Stimulated activated CD8-positive, alpha-beta memory T cell treated with anti-CD3 and anti-CD28 coated beads, Interleukin-7, amount 100 ng/mL, for 1 hour (primary cell): ENCODE results near the gene SPEM1.

Experiments used
- DNase-seq, 2 donors: peaks; one replicate each; pipeline ENCODE4 v3.0.0-alpha.2; 2020; ENCODE audit warnings: low read depth in 2 of 2

SPEM1 gene

GRCh38 chr17:7419819-7420610, at the start of gene SPEM1:
Gene SPEM1 (plus strand): TSS chr17:7420324. CDS start chr17:7420385, 61 bp downstream.
- no peak for DNase-seq

GRCh38 chr17:7370853-7371252, 49.3 kb upstream of the SPEM1 start:
- no peak for DNase-seq

- DNase-seq: no peak
These were observed 45.8 kb upstream of the SPEM1 start for GRCh38 chr17:7374353-7374752.

GRCh38 chr17:7379134-7379533, 41.0 kb upstream of the SPEM1 start:
- DNase-seq: no peak

- DNase-seq: no peak
These were observed 39.8 kb upstream of the SPEM1 start for GRCh38 chr17:7380321-7380720.

GRCh38 chr17:7380855-7381683, 39.1 kb upstream of the SPEM1 start, which contains the start of gene TNK1:
Gene TNK1 (plus strand): TSS chr17:7381089. CDS start chr17:7382927, 1,838 bp downstream.
- DNase-seq: no peak

GRCh38 chr17:7382901-7383300, 37.2 kb upstream of the SPEM1 start:
- no peak for DNase-seq

- no peak for DNase-seq
These were observed 36.8 kb upstream of the SPEM1 start for GRCh38 chr17:7383371-7383741.

- peak; percentile 49 to 50 for DNase-seq
These were observed 36.2 kb upstream of the SPEM1 start for GRCh38 chr17:7383742-7384488.

- DNase-seq: no peak
These were observed 35.5 kb upstream of the SPEM1 start for GRCh38 chr17:7384489-7385081.

GRCh38 chr17:7388856-7389255, 31.3 kb upstream of the SPEM1 start:
- no peak for DNase-seq

- no peak for DNase-seq
These were observed 29.9 kb upstream of the SPEM1 start for GRCh38 chr17:7389924-7390910.

- no peak for DNase-seq
These were observed 28.8 kb upstream of the SPEM1 start for GRCh38 chr17:7391307-7391706.

- DNase-seq: no peak
These were observed 27.2 kb upstream of the SPEM1 start for GRCh38 chr17:7392696-7393612.

GRCh38 chr17:7393613-7394451, 26.3 kb upstream of the SPEM1 start:
- peak; percentile 38 to 42 for DNase-seq

- DNase-seq: peak; percentile 66 to 68
These were observed 25.5 kb upstream of the SPEM1 start, which contains the start of gene PLSCR3 for GRCh38 chr17:7394452-7395191. Gene PLSCR3 (minus strand): TSS chr17:7394525. CDS start chr17:7394110, 415 bp downstream.

GRCh38 chr17:7396147-7396546, 24.0 kb upstream of the SPEM1 start:
- no peak for DNase-seq

GRCh38 chr17:7398612-7399011, 21.5 kb upstream of the SPEM1 start:
- no peak for DNase-seq
